Right atrium auricular region (tissue), 2 donors: Measurements from ENCODE around the gene ZNF319. TPM values are rescaled to one million over a fixed set of nuclear protein-coding genes. Genes with fewer than 3 reads are reported as not detected.

Source experiments
- DNase-seq: peaks from one replicate; pipeline ENCODE4 v3.0.0-alpha.2; 2019; ENCODE audit warnings: low spot score
- H3K27ac ChIP-seq, 2 donors: fragments of 200-600 bp; sonication (generic); 1 replicate in 1 of 2; 2 replicates in 1 of 2; pipeline ENCODE4 v1.5.1; 2016 to 2019
- H3K27me3 ChIP-seq, 2 donors: fragments of 200-600 bp; sonication (generic); one replicate each; pipeline versions ENCODE4 v1.5.1 to v1.6.0; 2017 to 2019
- H3K36me3 ChIP-seq: fragments of 200-600 bp; sonication (generic); one replicate; pipeline ENCODE4 v1.5.1; 2016
- H3K4me1 ChIP-seq, 2 donors: fragments of 200-600 bp; sonication (generic); one replicate each; pipeline versions ENCODE4 v1.5.1 to v1.6.0; 2017 to 2019
- H3K4me3 ChIP-seq, 2 donors: fragments of 200-600 bp; sonication (generic); 1 replicate in 1 of 2; 2 replicates in 1 of 2; pipeline ENCODE4 v1.5.1; 2017 to 2019; ENCODE audit warnings: mild to moderate bottlenecking in 1 of 2, moderate library complexity in 1 of 2
- H3K9me3 ChIP-seq, 2 donors: fragments of 200-600 bp; sonication (generic); one replicate each; pipeline ENCODE4 v1.5.1; 2019
- CTCF ChIP-seq, 2 donors: fragments of 200-600 bp; sonication (generic); IDR thresholded peaks; one replicate each; pipeline ENCODE4 v1.5.1; 2019; ENCODE audit warnings: antibody characterized with exemption in 2 of 2
- total RNA-seq, 2 donors: library from RNA; depleted of rRNA; stranded (reverse); fragments of >200 nt; gene quantifications; one replicate each; pipeline ENCODE4 v1.1.0, GENCODE V29; 2016

ZNF319 gene
- total RNA-seq, 2 donors from 2014 or later: 5.1 to 6.6 TPM

GRCh38 chr16:58034128-58034685 is 33.7 kb upstream of the ZNF319 start:
- no peak overlapping the region for H3K4me3 ChIP-seq
- DNase-seq: no peak
- no peaks in the 10 kb centered on the region for H3K9me3 ChIP-seq
- peaks cover 8% of the 10 kb centered on the region for H3K36me3 ChIP-seq
- peak overlapping the region; percentile 83 to 91 for H3K27ac ChIP-seq
- H3K4me1 ChIP-seq: peaks cover 0 to 73% of the 10 kb centered on the region in 2 donors
- H3K27me3 ChIP-seq: no peaks in the 10 kb centered on the region
- TF ChIP-seq CTCF (IDR thresholded peaks at IDR 0.05): no peak

GRCh38 chr16:58032710-58033293 is 32.3 kb upstream of the ZNF319 start:
- peaks cover 0 to 87% of the 10 kb centered on the region in 2 donors for H3K4me1 ChIP-seq

GRCh38 chr16:58031016-58031800 is 30.7 kb upstream of the ZNF319 start:
- Histone ChIP-seq H3K4me1 (peaks cover 0 to 98% of the 10 kb centered on the region in 2 donors), H3K27ac (peak overlapping the region; percentile 83 to 91), H3K9me3 (no peaks in the 10 kb centered on the region), H3K4me3 (no peak overlapping the region), H3K36me3 (no peaks in the 10 kb centered on the region), H3K27me3 (no peaks in the 10 kb centered on the region)
- no peak for DNase-seq
- TF ChIP-seq CTCF (IDR thresholded peaks at IDR 0.05): no peak

More at GRCh38 chr16:58032710-58033293, 32.3 kb upstream of the ZNF319 start:
- no peak for TF ChIP-seq CTCF (IDR thresholded peaks at IDR 0.05)
- no peak for DNase-seq
- no peaks in the 10 kb centered on the region for H3K27me3 ChIP-seq
- no peaks in the 10 kb centered on the region for H3K9me3 ChIP-seq
- H3K27ac ChIP-seq: peak overlapping the region; percentile 83 to 91
- no peaks in the 10 kb centered on the region for H3K36me3 ChIP-seq
- H3K4me3 ChIP-seq: no peak overlapping the region

GRCh38 chr16:58030136-58030840 is 29.8 kb upstream of the ZNF319 start:
- no peak for DNase-seq
- no peak for TF ChIP-seq CTCF (IDR thresholded peaks at IDR 0.05)
- H3K4me3 ChIP-seq: no peak overlapping the region
- H3K4me1 ChIP-seq: peaks cover 0 to 91% of the 10 kb centered on the region in 2 donors
- H3K9me3 ChIP-seq: no peaks in the 10 kb centered on the region
- H3K36me3 ChIP-seq: no peaks in the 10 kb centered on the region
- peak overlapping the region; percentile 91 to 92 for H3K27ac ChIP-seq
- no peaks in the 10 kb centered on the region for H3K27me3 ChIP-seq

- Histone ChIP-seq H3K27me3 (no peaks in the 10 kb centered on the region), H3K27ac (peak overlapping the region; percentile 91 to 92), H3K4me3 (no peak overlapping the region), H3K36me3 (no peaks in the 10 kb centered on the region), H3K9me3 (no peaks in the 10 kb centered on the region), H3K4me1 (peaks cover 0 to 91% of the 10 kb centered on the region in 2 donors)
- no peak for DNase-seq
- TF ChIP-seq CTCF (IDR thresholded peaks at IDR 0.05): no peak
Measured at GRCh38 chr16:58029410-58029809, 28.9 kb upstream of the ZNF319 start.
